Natural killer cell (primary cell): ENCODE data around the gene IGSF8. TPM values are rescaled to one million over a fixed set of nuclear protein-coding genes. Genes with fewer than 3 reads are reported as not detected.

Experiments used
- ATAC-seq, 3 donors: fragments of 150-1000 bp in 2 of 3; fragments of 200-7000 bp in 1 of 3; cut with Tn5 transposase; 1 replicate in 1 of 3; 2 replicates in 2 of 3; pipeline ENCODE4 v1.10.0; 2021; ENCODE audit warnings: mild to moderate bottlenecking in 2 of 3, moderate library complexity in 2 of 3
- DNase-seq, 2 donors: peaks; one replicate each; pipeline versions ENCODE4 v3.0.0 to v3.0.0-alpha.2; 2013 to 2021; ENCODE audit warnings: mixed read lengths in 1 of 2
- H3K27ac ChIP-seq: one replicate; pipeline ENCODE4 v1.5.1; 2013; ENCODE audit warnings: mild to moderate bottlenecking, low read length
- H3K27me3 ChIP-seq: one replicate; pipeline ENCODE4 v1.6.1; 2013; ENCODE audit warnings: low read length; ENCODE audit not compliant: control insufficient read depth, insufficient read depth
- H3K36me3 ChIP-seq: one replicate; pipeline ENCODE4 v1.6.1; 2013; ENCODE audit warnings: low read length; ENCODE audit not compliant: control insufficient read depth, insufficient read depth
- H3K4me1 ChIP-seq: one replicate; pipeline ENCODE4 v1.6.1; 2013; ENCODE audit warnings: low read length; ENCODE audit not compliant: control insufficient read depth, insufficient read depth
- H3K4me3 ChIP-seq: one replicate; pipeline ENCODE4 v1.5.1; 2013; ENCODE audit warnings: low read length
- H3K9me3 ChIP-seq: one replicate; pipeline ENCODE4 v1.6.1; 2013; ENCODE audit warnings: low read length; ENCODE audit not compliant: control insufficient read depth, insufficient read depth
- H3K27ac Mint-ChIP-seq, 2 donors: one replicate each; pipeline ENCODE4 v1.8.0; 2022; ENCODE audit warnings: mild to moderate bottlenecking in 2 of 2, mixed read lengths in 2 of 2, moderate library complexity in 1 of 2
- H3K27me3 Mint-ChIP-seq, 2 donors: one replicate each; pipeline ENCODE4 v1.8.0; 2022; ENCODE audit warnings: low read depth in 2 of 2, mixed read lengths in 2 of 2
- H3K36me3 Mint-ChIP-seq: one replicate; pipeline ENCODE4 v1.8.0; 2022; ENCODE audit warnings: mixed read lengths
- H3K4me1 Mint-ChIP-seq, 2 donors: one replicate each; pipeline ENCODE4 v1.8.0; 2022; ENCODE audit warnings: mixed read lengths in 2 of 2
- H3K4me3 Mint-ChIP-seq: one replicate; pipeline ENCODE4 v1.8.0; 2022; ENCODE audit warnings: mild to moderate bottlenecking, moderate library complexity, mixed read lengths
- H3K9me3 Mint-ChIP-seq, 2 donors: one replicate each; pipeline ENCODE4 v1.8.0; 2022; ENCODE audit warnings: mixed read lengths in 2 of 2
- CTCF ChIP-seq: fragments of 200-600 bp; IDR thresholded peaks from one replicate; pipeline ENCODE4 v1.8.0; 2022; ENCODE audit warnings: antibody characterized with exemption
- WGBS: methylation state at CpG from one replicate; pipeline ENCODE4 v1.1.7; 2013; ENCODE audit warnings: missing lambda C conversion rate; ENCODE audit not compliant: insufficient coverage; 5-methylcytosine and 5-hydroxymethylcytosine counted together
- intact Hi-C: fragments of 100-400 bp; cut with micrococcal nuclease; formaldehyde crosslinking; loops from one replicate; pipeline ENCODE4 v1.14.2; 2022
- total RNA-seq, 4 donors: library from RNA; stranded (reverse); fragments of 120-200 nt in 1 of 4; gene quantifications; one replicate each; pipeline versions ENCODE4 v1.2.3 to v1.2.4, GENCODE V29; 2013 to 2022

IGSF8 gene
- total RNA-seq, 3 donors from 2014 or later (not counting 1 experiment from before 2014, with no cell fraction given), result 26.3 to 35.3 (median 32.1) TPM

GRCh38 chr1:160105155-160105554 is 6.7 kb upstream of the IGSF8 start:
- intact Hi-C loops, result no loop called here

GRCh38 chr1:160104486-160104885 is 6.1 kb upstream of the IGSF8 start:
- no peak overlapping the region for H3K4me3 Mint-ChIP-seq
- intact Hi-C loops, result no loop called here
- Histone ChIP-seq H3K4me1 (peaks cover 19% of the 10 kb centered on the region), H3K4me3 (no peak overlapping the region), H3K27ac (no peak overlapping the region), H3K9me3 (no peaks in the 10 kb centered on the region), H3K27me3 (no peaks in the 10 kb centered on the region), H3K36me3 (no peaks in the 10 kb centered on the region)
- no peaks in the 10 kb centered on the region for H3K36me3 Mint-ChIP-seq
- H3K27me3 Mint-ChIP-seq, result peaks cover 0 to 7% of the 10 kb centered on the region in 2 donors
- H3K9me3 Mint-ChIP-seq, result no peaks in the 10 kb centered on the region
- DNase-seq (no peak), ATAC-seq (no peak)
- TF ChIP-seq CTCF, result no peak
- no peak overlapping the region for H3K27ac Mint-ChIP-seq
- peaks cover 23 to 28% of the 10 kb centered on the region in 2 donors for H3K4me1 Mint-ChIP-seq
- WGBS, result 70% methylated on average over 3 of the region's 3 CpGs

More at GRCh38 chr1:160105155-160105554, 6.7 kb upstream of the IGSF8 start:
- no peaks in the 10 kb centered on the region for H3K9me3 ChIP-seq
- Mint-ChIP-seq H3K4me1 (peaks cover 21 to 25% of the 10 kb centered on the region in 2 donors), H3K9me3 (no peaks in the 10 kb centered on the region), H3K27ac (no peak overlapping the region), H3K36me3 (no peaks in the 10 kb centered on the region), H3K27me3 (peaks cover under 1 to 7% of the 10 kb centered on the region in 2 donors), H3K4me3 (no peak overlapping the region)
- 92% methylated on average over 5 of the region's 5 CpGs for WGBS
- H3K27me3 ChIP-seq, result no peaks in the 10 kb centered on the region
- H3K36me3 ChIP-seq, result no peaks in the 10 kb centered on the region
- no peak for DNase-seq
- no peak overlapping the region for H3K27ac ChIP-seq
- TF ChIP-seq CTCF, result no peak
- no peak for ATAC-seq
- H3K4me3 ChIP-seq, result no peak overlapping the region
- peaks cover 19% of the 10 kb centered on the region for H3K4me1 ChIP-seq

GRCh38 chr1:160103658-160104408 is 5.4 kb upstream of the IGSF8 start:
- WGBS, result 76% methylated on average over 5 of the region's 6 CpGs
- ATAC-seq (no peak), DNase-seq (no peak)
- no peak overlapping the region for H3K4me3 ChIP-seq
- no peaks in the 10 kb centered on the region for H3K36me3 ChIP-seq
- Mint-ChIP-seq H3K27ac (no peak overlapping the region), H3K9me3 (no peaks in the 10 kb centered on the region), H3K27me3 (peaks cover 0 to 5% of the 10 kb centered on the region in 2 donors), H3K4me3 (no peak overlapping the region), H3K4me1 (peaks cover 28 to 35% of the 10 kb centered on the region in 2 donors), H3K36me3 (no peaks in the 10 kb centered on the region)
- peaks cover 24% of the 10 kb centered on the region for H3K4me1 ChIP-seq
- no peak overlapping the region for H3K27ac ChIP-seq
- TF ChIP-seq CTCF, result no peak
- intact Hi-C loops, result no loop called here
- no peaks in the 10 kb centered on the region for H3K27me3 ChIP-seq
- no peaks in the 10 kb centered on the region for H3K9me3 ChIP-seq
